Mesendoderm (in vitro differentiated cells): ENCODE results near the gene NRXN3.

ENCODE experiments used
- DNase-seq: peaks from one replicate; pipeline ENCODE4 v3.0.0; 2013
- H2AK5ac ChIP-seq: 2 replicates; pipeline ENCODE4 v1.6.1; 2013; ENCODE audit warnings: low read length, inconsistent platforms
- H2BK120ac ChIP-seq: 2 replicates; pipeline ENCODE4 v1.6.1; 2013; ENCODE audit warnings: low read depth, mild to moderate bottlenecking, low read length, moderate library complexity, mixed read lengths
- H2BK15ac ChIP-seq: replicated peaks from 2 replicates; pipeline ENCODE4 v1.6.1; 2013; ENCODE audit warnings: low read depth, mild to moderate bottlenecking, moderate library complexity
- H2BK5ac ChIP-seq: 2 replicates; pipeline ENCODE4 v1.6.1; 2013; ENCODE audit warnings: low read length, inconsistent platforms
- H3K18ac ChIP-seq: 2 replicates; pipeline ENCODE4 v1.6.1; 2013; ENCODE audit warnings: mild to moderate bottlenecking, low read length, mixed read lengths
- H3K23ac ChIP-seq: one replicate; pipeline ENCODE4 v1.6.1; 2013; ENCODE audit warnings: low read length
- H3K27ac ChIP-seq: 2 replicates; pipeline ENCODE4 v1.5.1; 2013; ENCODE audit warnings: low read depth, mild to moderate bottlenecking, inconsistent platforms, low read length, moderate library complexity
- H3K27me3 ChIP-seq: 2 replicates; pipeline ENCODE4 v1.6.1; 2013; ENCODE audit warnings: low read length, control low read depth, mild to moderate bottlenecking, inconsistent platforms; ENCODE audit not compliant: insufficient read depth, poor library complexity
- H3K36me3 ChIP-seq: 2 replicates; pipeline ENCODE4 v1.6.1; 2013; ENCODE audit warnings: low read length, inconsistent platforms; ENCODE audit not compliant: control insufficient read depth, insufficient read depth
- H3K4ac ChIP-seq: one replicate; pipeline ENCODE4 v1.6.1; 2013; ENCODE audit warnings: low read depth, mild to moderate bottlenecking, low read length, moderate library complexity
- H3K4me1 ChIP-seq: 2 replicates; pipeline ENCODE4 v1.6.1; 2013; ENCODE audit warnings: low read depth, low read length, inconsistent platforms; ENCODE audit not compliant: control insufficient read depth
- H3K4me2 ChIP-seq: 2 replicates; pipeline ENCODE4 v1.6.1; 2013; ENCODE audit warnings: low read length
- H3K4me3 ChIP-seq: 2 replicates; pipeline ENCODE4 v1.5.1; 2013; ENCODE audit warnings: mild to moderate bottlenecking, low read length
- H3K56ac ChIP-seq: one replicate; pipeline ENCODE4 v1.6.1; 2013; ENCODE audit warnings: low read length
- H3K79me1 ChIP-seq: 2 replicates; pipeline ENCODE4 v1.6.1; 2013; ENCODE audit warnings: low read length, inconsistent platforms
- H3K79me2 ChIP-seq: 2 replicates; pipeline ENCODE4 v1.6.1; 2013; ENCODE audit warnings: mild to moderate bottlenecking, low read length; ENCODE audit not compliant: control insufficient read depth, insufficient read depth
- H3K9ac ChIP-seq: 2 replicates; pipeline ENCODE4 v1.6.1; 2013; ENCODE audit warnings: low read length, inconsistent platforms
- H4K5ac ChIP-seq: one replicate; pipeline ENCODE4 v1.6.1; 2013; ENCODE audit warnings: low read length
- H4K8ac ChIP-seq: one replicate; pipeline ENCODE4 v1.6.1; 2013; ENCODE audit warnings: low read depth, mild to moderate bottlenecking, control low read depth, low read length, moderate library complexity
- WGBS: extraction: QIAGEN DNeasy Blood & Tissue Kit; methylation state at CpG from one replicate; pipeline ENCODE4 v1.1.7; 2013; ENCODE audit warnings: low lambda C conversion rate, missing lambda C conversion rate; ENCODE audit not compliant: insufficient coverage; ENCODE audit errors: extremely low coverage; 5-methylcytosine and 5-hydroxymethylcytosine counted together

The NRXN3 gene

GRCh38 chr14:78175412-78175811 is 5.2 kb downstream of the NRXN3 start:
- H3K4ac ChIP-seq = no peak overlapping the region
- no peaks in the 10 kb centered on the region for H3K79me1 ChIP-seq
- no peak overlapping the region for H2AK5ac ChIP-seq
- no peak for DNase-seq
- H3K36me3 ChIP-seq = no peaks in the 10 kb centered on the region
- no peak overlapping the region for H3K4me3 ChIP-seq
- H3K18ac ChIP-seq = no peak overlapping the region
- H2BK5ac ChIP-seq = no peak overlapping the region
- no peak overlapping the region for H3K56ac ChIP-seq
- no peak overlapping the region for H2BK120ac ChIP-seq
- WGBS = no CpG with 5 or more reads among the region's 9 CpGs
- H3K27ac ChIP-seq = no peak overlapping the region
- H3K27me3 ChIP-seq = no peaks in the 10 kb centered on the region
- no peak overlapping the region for H3K9ac ChIP-seq
- H2BK15ac ChIP-seq = no peak overlapping the region
- no peak overlapping the region for H3K4me2 ChIP-seq
- no peak overlapping the region for H3K23ac ChIP-seq
- H3K4me1 ChIP-seq = peaks cover 3% of the 10 kb centered on the region
- H3K79me2 ChIP-seq = no peaks in the 10 kb centered on the region
- H4K5ac ChIP-seq = no peak overlapping the region
- H4K8ac ChIP-seq = no peak overlapping the region

GRCh38 chr14:78178071-78178470 is 7.9 kb downstream of the NRXN3 start:
- Histone ChIP-seq H3K9ac (no peak overlapping the region), H2BK5ac (no peak overlapping the region), H3K4me3 (no peak overlapping the region), H3K79me2 (no peaks in the 10 kb centered on the region), H2BK15ac (no peak overlapping the region), H2BK120ac (no peak overlapping the region), H3K27me3 (no peaks in the 10 kb centered on the region), H3K56ac (no peak overlapping the region), H3K4ac (no peak overlapping the region), H2AK5ac (no peak overlapping the region), H3K27ac (no peak overlapping the region), H3K79me1 (no peaks in the 10 kb centered on the region), H3K36me3 (no peaks in the 10 kb centered on the region), H4K8ac (no peak overlapping the region), H3K4me2 (no peak overlapping the region), H3K18ac (no peak overlapping the region), H4K5ac (no peak overlapping the region), H3K23ac (no peak overlapping the region), H3K4me1 (no peaks in the 10 kb centered on the region)
- WGBS = no CpG with 5 or more reads among the region's 3 CpGs
- no peak for DNase-seq

DNA sequence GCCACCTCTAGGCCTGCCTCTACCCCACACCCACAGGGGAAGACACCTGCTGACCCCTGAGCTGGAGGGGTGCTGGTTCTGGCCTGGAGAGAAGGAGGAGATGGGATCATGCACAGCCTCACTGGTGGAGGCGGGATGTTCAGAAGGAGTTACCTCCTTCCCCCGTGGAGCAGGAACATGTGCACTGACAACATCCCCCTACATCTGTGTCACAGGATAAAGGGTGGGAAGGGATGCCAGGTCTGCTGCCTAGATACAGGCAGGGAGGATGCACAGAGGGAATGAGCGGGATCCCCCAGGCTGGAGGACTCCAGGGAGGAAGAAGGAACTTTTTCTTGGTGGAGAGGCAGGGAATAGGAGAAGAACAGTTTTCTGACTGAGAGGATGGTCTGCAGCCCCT is 8.8 kb downstream of the NRXN3 start:
- Histone ChIP-seq H4K8ac (no peak overlapping the region), H3K4me3 (no peak overlapping the region), H2BK15ac (no peak overlapping the region), H4K5ac (no peak overlapping the region), H2AK5ac (no peak overlapping the region), H3K79me2 (no peaks in the 10 kb centered on the region), H3K4me2 (no peak overlapping the region), H3K79me1 (no peaks in the 10 kb centered on the region), H3K4me1 (no peaks in the 10 kb centered on the region), H3K27me3 (no peaks in the 10 kb centered on the region), H3K4ac (no peak overlapping the region), H2BK5ac (no peak overlapping the region), H3K23ac (no peak overlapping the region), H2BK120ac (no peak overlapping the region), H3K9ac (no peak overlapping the region), H3K27ac (no peak overlapping the region), H3K56ac (no peak overlapping the region), H3K36me3 (no peaks in the 10 kb centered on the region), H3K18ac (no peak overlapping the region)
- DNase-seq = no peak
- WGBS = no CpG with 5 or more reads among the region's 3 CpGs

- no peak overlapping the region for H3K56ac ChIP-seq
Observed at GRCh38 chr14:78181270-78181669, 11.1 kb downstream of the NRXN3 start.

GRCh38 chr14:78182722-78183121 is 12.5 kb downstream of the NRXN3 start:
- Histone ChIP-seq H3K4ac (no peak overlapping the region), H2BK120ac (no peak overlapping the region), H3K18ac (no peak overlapping the region), H3K4me3 (no peak overlapping the region), H3K23ac (no peak overlapping the region), H3K79me1 (no peaks in the 10 kb centered on the region), H4K5ac (no peak overlapping the region), H2BK5ac (no peak overlapping the region), H3K27ac (no peak overlapping the region), H3K27me3 (no peaks in the 10 kb centered on the region), H2BK15ac (no peak overlapping the region), H4K8ac (no peak overlapping the region), H3K4me1 (no peaks in the 10 kb centered on the region), H3K79me2 (no peaks in the 10 kb centered on the region), H3K4me2 (no peak overlapping the region), H3K9ac (no peak overlapping the region), H2AK5ac (no peak overlapping the region), H3K36me3 (no peaks in the 10 kb centered on the region), H3K56ac (no peak overlapping the region)
- DNase-seq = no peak
- WGBS = no CpG with 5 or more reads among the region's 7 CpGs

More at GRCh38 chr14:78181270-78181669, 11.1 kb downstream of the NRXN3 start:
- Histone ChIP-seq H3K4me1 (no peaks in the 10 kb centered on the region), H3K27me3 (no peaks in the 10 kb centered on the region), H2BK120ac (no peak overlapping the region), H3K4me2 (no peak overlapping the region), H3K4ac (no peak overlapping the region), H3K4me3 (no peak overlapping the region), H3K9ac (no peak overlapping the region), H2BK5ac (no peak overlapping the region), H4K5ac (no peak overlapping the region), H3K18ac (no peak overlapping the region), H4K8ac (no peak overlapping the region), H2BK15ac (no peak overlapping the region), H3K23ac (no peak overlapping the region), H3K79me1 (no peaks in the 10 kb centered on the region), H2AK5ac (no peak overlapping the region), H3K79me2 (no peaks in the 10 kb centered on the region), H3K27ac (no peak overlapping the region), H3K36me3 (no peaks in the 10 kb centered on the region)
- DNase-seq = no peak
- no CpG with 5 or more reads among the region's 3 CpGs for WGBS

GRCh38 chr14:78184157-78184556 is 14.0 kb downstream of the NRXN3 start:
- WGBS = no CpG with 5 or more reads among the region's 5 CpGs

More at GRCh38 chr14:78184157-78184556, 14.0 kb downstream of the NRXN3 start:
- Histone ChIP-seq H4K5ac (no peak overlapping the region), H4K8ac (no peak overlapping the region), H2BK5ac (no peak overlapping the region), H3K18ac (no peak overlapping the region), H3K4me2 (no peak overlapping the region), H3K79me2 (no peaks in the 10 kb centered on the region), H3K56ac (no peak overlapping the region), H3K27ac (no peak overlapping the region), H3K9ac (no peak overlapping the region), H3K79me1 (no peaks in the 10 kb centered on the region), H3K4ac (no peak overlapping the region), H2BK15ac (no peak overlapping the region), H3K36me3 (no peaks in the 10 kb centered on the region), H3K23ac (no peak overlapping the region), H3K4me3 (no peak overlapping the region), H2AK5ac (no peak overlapping the region), H3K4me1 (no peaks in the 10 kb centered on the region), H3K27me3 (no peaks in the 10 kb centered on the region), H2BK120ac (no peak overlapping the region)
- DNase-seq = no peak
